ENCODE measurements around the gene ST8SIA1. TPM values are rescaled to one million over a fixed set of nuclear protein-coding genes. Genes with fewer than 3 reads are reported as not detected.
"Not testable (repeated sequence)": the region's sequence is repeated elsewhere in the genome, so short reads cannot be mapped to it uniquely, and the experiment has no call there.

The ST8SIA1 gene, protein sequence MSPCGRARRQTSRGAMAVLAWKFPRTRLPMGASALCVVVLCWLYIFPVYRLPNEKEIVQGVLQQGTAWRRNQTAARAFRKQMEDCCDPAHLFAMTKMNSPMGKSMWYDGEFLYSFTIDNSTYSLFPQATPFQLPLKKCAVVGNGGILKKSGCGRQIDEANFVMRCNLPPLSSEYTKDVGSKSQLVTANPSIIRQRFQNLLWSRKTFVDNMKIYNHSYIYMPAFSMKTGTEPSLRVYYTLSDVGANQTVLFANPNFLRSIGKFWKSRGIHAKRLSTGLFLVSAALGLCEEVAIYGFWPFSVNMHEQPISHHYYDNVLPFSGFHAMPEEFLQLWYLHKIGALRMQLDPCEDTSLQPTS
- total RNA-seq = 0.15 to 1.6 TPM (median 1.2 TPM) in 3 replicates
- long read RNA-seq, full-length matches to known transcripts = 1 of 1 reads
- long read RNA-seq, partial matches to known transcripts = 0 of 1 reads
- long read RNA-seq, other reads (novel, unspliced or antisense) = 0 of 1 reads

GRCh38 chr12:22334410-22335100 is at the start of gene ST8SIA1:
TSS of gene ST8SIA1 (minus strand) at chr12:22334707. CDS start at chr12:22334232, 475 bp downstream.
- H3K36me3 Mint-ChIP-seq (ENCODE audit: low read depth) = no peaks in the 10 kb centered on the region
- H3K4me3 Mint-ChIP-seq (ENCODE audit: unreplicated experiment) = peak within 1 kb of the TSS; percentile 90
- no peak for TF ChIP-seq CTCF (IDR thresholded peaks at IDR 0.05)
- H3K27ac Mint-ChIP-seq (ENCODE audit: unreplicated experiment) = peak within 1 kb of the TSS; percentile 33
- no peak for DNase-seq (ENCODE audit: low spot score)
- H3K4me1 Mint-ChIP-seq (ENCODE audit: low read depth) = peaks cover 23% of the 10 kb centered on the region
- H3K27me3 Mint-ChIP-seq (ENCODE audit: low read depth) = peaks cover 21% of the 10 kb centered on the region
- H3K9me3 Mint-ChIP-seq (ENCODE audit: low read depth) = no peaks in the 10 kb centered on the region

DNA sequence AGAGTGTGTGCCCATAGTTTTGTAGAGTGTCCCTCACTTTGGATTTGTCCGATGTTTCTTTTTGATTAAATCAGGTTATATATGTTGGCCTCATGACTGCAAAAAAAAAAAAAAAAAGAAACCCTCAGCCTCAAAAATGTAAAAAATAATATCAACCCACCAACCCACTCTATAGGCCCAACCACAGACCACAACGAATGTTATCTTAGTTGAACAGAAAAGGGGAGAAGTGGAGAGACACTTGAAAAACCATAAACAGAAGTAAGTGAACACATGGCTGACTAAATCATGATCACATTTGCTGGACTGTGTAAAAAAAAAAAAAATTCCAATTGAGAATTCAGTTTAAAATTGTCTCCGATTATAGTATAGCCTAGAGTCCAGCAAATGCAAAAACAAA is 45.5 kb upstream of the ST8SIA1 start:
- Mint-ChIP-seq H3K4me3 (ENCODE audit: unreplicated experiment) (no peak overlapping the region), H3K27ac (ENCODE audit: unreplicated experiment) (peak overlapping the region; percentile 62), H3K9me3 (ENCODE audit: low read depth) (no peaks in the 10 kb centered on the region), H3K4me1 (ENCODE audit: low read depth) (peaks cover 32% of the 10 kb centered on the region), H3K27me3 (ENCODE audit: low read depth) (peaks cover 10% of the 10 kb centered on the region), H3K36me3 (ENCODE audit: low read depth) (peaks cover 4% of the 10 kb centered on the region)
- TF ChIP-seq CTCF (IDR thresholded peaks at IDR 0.05) = no peak
- DNase-seq (ENCODE audit: low spot score) = no peak

DNA sequence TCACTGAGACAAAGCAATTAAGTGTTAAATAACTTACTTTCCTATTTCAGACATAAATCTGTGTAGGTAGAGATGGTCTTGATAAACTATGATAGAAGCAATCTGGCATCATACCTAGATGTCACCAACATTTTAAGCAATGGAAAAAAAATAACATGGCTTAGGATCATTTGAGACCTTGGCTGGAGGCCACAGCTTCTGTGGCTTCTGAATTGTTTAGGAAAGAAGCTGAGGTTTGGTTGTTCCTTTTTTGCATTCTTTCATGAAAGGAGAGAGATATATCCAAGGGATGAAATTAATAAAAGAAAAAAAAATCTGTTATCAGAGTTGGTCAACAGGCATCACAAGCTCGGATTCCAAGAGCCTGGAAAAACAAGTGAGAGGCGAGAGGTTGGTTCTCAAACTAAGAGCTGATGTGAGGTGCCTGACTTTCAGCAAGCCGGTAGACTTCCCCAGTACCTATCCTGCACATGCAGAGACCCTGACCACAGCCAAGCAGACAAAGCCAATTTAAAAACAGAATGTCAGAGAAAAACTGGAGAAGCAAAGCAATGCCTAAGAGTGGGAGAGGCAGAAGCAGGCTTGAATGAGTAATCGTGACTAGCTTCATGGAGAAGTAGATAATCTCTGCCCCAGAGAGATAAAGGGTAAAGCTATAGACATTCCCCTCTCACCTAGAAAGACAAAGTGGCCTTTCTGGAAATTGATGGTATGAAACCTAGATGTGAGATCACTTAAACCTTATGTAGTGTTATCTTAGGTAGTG is 43.4 kb upstream of the ST8SIA1 start:
- DNase-seq (ENCODE audit: low spot score) = no peak
- no peak for TF ChIP-seq CTCF (IDR thresholded peaks at IDR 0.05)
- H3K4me3 Mint-ChIP-seq (ENCODE audit: unreplicated experiment) = no peak overlapping the region
- H3K27ac Mint-ChIP-seq (ENCODE audit: unreplicated experiment) = peak overlapping the region; percentile 67
- H3K9me3 Mint-ChIP-seq (ENCODE audit: low read depth) = no peaks in the 10 kb centered on the region
- H3K36me3 Mint-ChIP-seq (ENCODE audit: low read depth) = peaks cover 2% of the 10 kb centered on the region
- peaks cover 13% of the 10 kb centered on the region for H3K27me3 Mint-ChIP-seq (ENCODE audit: low read depth)
- peaks cover 32% of the 10 kb centered on the region for H3K4me1 Mint-ChIP-seq (ENCODE audit: low read depth)

GRCh38 chr12:22376596-22377150 is 42.2 kb upstream of the ST8SIA1 start:
- not testable (repeated sequence) for H3K4me3 Mint-ChIP-seq (ENCODE audit: unreplicated experiment)

GRCh38 chr12:22374508-22374907 is 40.0 kb upstream of the ST8SIA1 start:
- Mint-ChIP-seq H3K4me3 (ENCODE audit: unreplicated experiment) (no peak overlapping the region), H3K27me3 (ENCODE audit: low read depth) (peaks cover 13% of the 10 kb centered on the region), H3K36me3 (ENCODE audit: low read depth) (no peaks in the 10 kb centered on the region), H3K9me3 (ENCODE audit: low read depth) (peaks cover 5% of the 10 kb centered on the region), H3K27ac (ENCODE audit: unreplicated experiment) (no peak overlapping the region), H3K4me1 (ENCODE audit: low read depth) (peaks cover 26% of the 10 kb centered on the region)
- no peak for DNase-seq (ENCODE audit: low spot score)
- no peak for TF ChIP-seq CTCF (IDR thresholded peaks at IDR 0.05)

More at GRCh38 chr12:22376596-22377150, 42.2 kb upstream of the ST8SIA1 start:
- H3K27ac Mint-ChIP-seq (ENCODE audit: unreplicated experiment); H3K36me3 Mint-ChIP-seq (ENCODE audit: low read depth); DNase-seq (ENCODE audit: low spot score); H3K9me3 Mint-ChIP-seq (ENCODE audit: low read depth): not testable (repeated sequence)
- Mint-ChIP-seq H3K4me1 (ENCODE audit: low read depth) (peaks cover 35% of the 10 kb centered on the region), H3K27me3 (ENCODE audit: low read depth) (peaks cover 15% of the 10 kb centered on the region)

Data from chondrocyte (in vitro differentiated cells).